ENCODE measurements around the gene KCNJ16. TPM values are rescaled to one million over a fixed set of nuclear protein-coding genes. Genes with fewer than 3 reads are reported as not detected.

KCNJ16 gene
- total RNA-seq, 1 donor from 2014 or later, result not detected

- H3K4me3 ChIP-seq, result no peak overlapping the region
- no peak for TF ChIP-seq POLR2AphosphoS5 (IDR thresholded peaks at IDR 0.05; ENCODE audit: insufficient read depth in 1 of 2, low read depth in 1 of 2)
- no peak for TF ChIP-seq POLR2A (IDR thresholded peaks at IDR 0.05)
- TF ChIP-seq, protein P1, sequence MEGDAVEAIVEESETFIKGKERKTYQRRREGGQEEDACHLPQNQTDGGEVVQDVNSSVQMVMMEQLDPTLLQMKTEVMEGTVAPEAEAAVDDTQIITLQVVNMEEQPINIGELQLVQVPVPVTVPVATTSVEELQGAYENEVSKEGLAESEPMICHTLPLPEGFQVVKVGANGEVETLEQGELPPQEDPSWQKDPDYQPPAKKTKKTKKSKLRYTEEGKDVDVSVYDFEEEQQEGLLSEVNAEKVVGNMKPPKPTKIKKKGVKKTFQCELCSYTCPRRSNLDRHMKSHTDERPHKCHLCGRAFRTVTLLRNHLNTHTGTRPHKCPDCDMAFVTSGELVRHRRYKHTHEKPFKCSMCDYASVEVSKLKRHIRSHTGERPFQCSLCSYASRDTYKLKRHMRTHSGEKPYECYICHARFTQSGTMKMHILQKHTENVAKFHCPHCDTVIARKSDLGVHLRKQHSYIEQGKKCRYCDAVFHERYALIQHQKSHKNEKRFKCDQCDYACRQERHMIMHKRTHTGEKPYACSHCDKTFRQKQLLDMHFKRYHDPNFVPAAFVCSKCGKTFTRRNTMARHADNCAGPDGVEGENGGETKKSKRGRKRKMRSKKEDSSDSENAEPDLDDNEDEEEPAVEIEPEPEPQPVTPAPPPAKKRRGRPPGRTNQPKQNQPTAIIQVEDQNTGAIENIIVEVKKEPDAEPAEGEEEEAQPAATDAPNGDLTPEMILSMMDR (IDR thresholded peaks at IDR 0.05), result no peak
- H3K9me3 ChIP-seq, result no peaks in the 10 kb centered on the region
- H3K27me3 ChIP-seq, result no peaks in the 10 kb centered on the region
- intact Hi-C loops (cut with DNase I), result no loop called here
- H3K36me3 ChIP-seq, result no peaks in the 10 kb centered on the region
- DNase-seq (ENCODE audit: extremely low spot score in 2 of 2), result no peak
- H3K4me1 ChIP-seq, result no peaks in the 10 kb centered on the region
- H3K27ac ChIP-seq, result no peak overlapping the region
These were observed 49.7 kb downstream of the KCNJ16 start for GRCh38 chr17:70124723-70125122.

DNA sequence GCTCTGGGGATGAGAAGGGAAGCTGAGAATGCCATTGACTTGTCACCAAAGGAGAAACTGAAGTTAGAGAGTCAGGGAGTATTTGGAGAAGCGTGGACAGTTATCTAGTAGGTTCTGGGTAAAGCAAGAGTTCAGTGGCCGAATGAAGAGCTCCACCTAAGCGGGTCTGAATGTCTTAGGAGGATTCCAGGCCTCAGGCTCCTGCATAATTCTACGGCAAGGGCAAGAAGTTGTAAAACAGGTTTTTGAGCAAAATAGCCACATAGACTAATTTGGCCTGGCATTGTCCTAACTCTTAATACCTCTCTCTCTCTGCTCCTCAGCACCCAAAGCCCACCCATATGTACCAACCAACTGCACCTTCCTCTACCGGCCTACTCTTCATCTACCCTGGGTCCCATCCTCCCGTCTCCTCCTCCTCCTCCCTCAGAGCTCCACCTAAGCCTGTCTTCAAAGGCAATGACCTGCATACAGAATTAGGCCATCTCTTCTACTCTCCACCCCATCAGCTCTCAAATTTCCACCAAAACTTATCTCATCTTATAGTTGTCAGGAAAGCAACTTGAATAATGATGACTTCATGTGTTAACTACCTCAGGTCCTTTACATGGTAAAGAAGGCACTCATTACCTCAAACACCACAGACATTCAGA, 52.3 kb downstream of the KCNJ16 start:
- no peaks in the 10 kb centered on the region for H3K4me1 ChIP-seq
- DNase-seq (ENCODE audit: extremely low spot score in 2 of 2), result no peak
- intact Hi-C loops (cut with DNase I), result no loop called here
- H3K9me3 ChIP-seq, result no peaks in the 10 kb centered on the region
- no peak overlapping the region for H3K4me3 ChIP-seq
- no peaks in the 10 kb centered on the region for H3K36me3 ChIP-seq
- no peak overlapping the region for H3K27ac ChIP-seq
- H3K27me3 ChIP-seq, result no peaks in the 10 kb centered on the region
- TF ChIP-seq POLR2A (IDR thresholded peaks at IDR 0.05) (no peak), POLR2AphosphoS5 (IDR thresholded peaks at IDR 0.05; ENCODE audit: insufficient read depth in 1 of 2, low read depth in 1 of 2) (no peak)
- TF ChIP-seq, protein P1 (IDR thresholded peaks at IDR 0.05), result no peak

DNA sequence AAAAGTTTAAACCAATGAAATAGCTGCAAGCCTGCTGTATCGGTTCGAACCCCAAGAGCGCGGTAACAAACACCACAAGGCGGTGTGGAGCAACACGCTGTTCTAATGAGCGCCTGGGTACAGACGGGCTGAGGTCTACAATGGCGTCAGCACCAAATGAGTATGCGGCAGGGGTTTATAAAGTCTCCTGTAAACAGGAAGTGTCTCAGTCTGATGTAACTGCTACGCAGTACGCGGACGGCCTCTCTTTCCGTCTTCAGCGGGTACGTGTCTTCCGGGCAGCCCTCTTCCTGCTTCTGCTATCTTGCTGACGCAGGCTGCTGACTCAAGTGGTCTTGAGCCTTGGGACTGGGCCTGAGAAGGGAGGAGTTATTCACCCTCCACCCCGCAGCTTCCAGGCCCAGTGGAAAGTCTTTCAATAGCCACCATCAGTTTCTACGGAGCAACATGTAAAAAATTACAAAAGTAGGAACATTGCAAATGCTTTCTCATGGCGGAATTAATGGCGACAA, 53.8 kb downstream of the KCNJ16 start:
- H3K4me3 ChIP-seq, result no peak overlapping the region
- intact Hi-C loops (cut with DNase I), result no loop called here
- no peak for DNase-seq (ENCODE audit: extremely low spot score in 2 of 2)
- H3K9me3 ChIP-seq, result no peaks in the 10 kb centered on the region
- no peak overlapping the region for H3K27ac ChIP-seq
- no peaks in the 10 kb centered on the region for H3K27me3 ChIP-seq
- no peaks in the 10 kb centered on the region for H3K4me1 ChIP-seq
- no peak for TF ChIP-seq POLR2A (IDR thresholded peaks at IDR 0.05)
- TF ChIP-seq, protein P1 (IDR thresholded peaks at IDR 0.05), result no peak
- no peak for TF ChIP-seq POLR2AphosphoS5 (IDR thresholded peaks at IDR 0.05; ENCODE audit: insufficient read depth in 1 of 2, low read depth in 1 of 2)
- no peaks in the 10 kb centered on the region for H3K36me3 ChIP-seq

DNA sequence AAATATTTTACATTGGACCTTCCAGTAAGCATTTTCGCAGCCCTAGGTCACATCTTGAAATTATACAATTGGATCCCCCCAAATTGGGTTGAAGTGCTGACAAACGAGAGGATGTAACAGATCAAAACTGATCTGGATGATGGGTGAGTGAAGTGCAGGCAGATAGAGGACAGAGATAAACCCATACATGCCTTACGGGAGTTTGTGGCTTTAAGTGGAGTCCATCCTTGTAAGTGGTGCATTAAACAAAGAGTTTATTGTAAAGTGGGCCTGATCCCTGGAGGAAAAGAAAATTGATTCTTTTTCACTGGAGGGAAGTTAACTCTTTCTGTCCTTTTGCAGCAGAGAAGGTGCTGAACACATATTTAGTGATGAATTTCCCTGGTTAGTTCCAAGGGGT, 55.3 kb downstream of the KCNJ16 start:
- Histone ChIP-seq H3K4me3 (no peak overlapping the region), H3K9me3 (no peaks in the 10 kb centered on the region), H3K36me3 (no peaks in the 10 kb centered on the region), H3K27me3 (no peaks in the 10 kb centered on the region), H3K27ac (no peak overlapping the region), H3K4me1 (no peaks in the 10 kb centered on the region)
- no peak for TF ChIP-seq POLR2A (IDR thresholded peaks at IDR 0.05)
- TF ChIP-seq POLR2AphosphoS5 (IDR thresholded peaks at IDR 0.05; ENCODE audit: insufficient read depth in 1 of 2, low read depth in 1 of 2), result no peak
- TF ChIP-seq, protein P1 (IDR thresholded peaks at IDR 0.05), result no peak
- no peak for DNase-seq (ENCODE audit: extremely low spot score in 2 of 2)
- intact Hi-C loops (cut with DNase I), result no loop called here

- no peaks in the 10 kb centered on the region for H3K27me3 ChIP-seq
- no peaks in the 10 kb centered on the region for H3K36me3 ChIP-seq
- no peak for DNase-seq (ENCODE audit: extremely low spot score in 2 of 2)
- H3K9me3 ChIP-seq, result no peaks in the 10 kb centered on the region
- no peak for TF ChIP-seq POLR2AphosphoS5 (IDR thresholded peaks at IDR 0.05; ENCODE audit: insufficient read depth in 1 of 2, low read depth in 1 of 2)
- no peak for TF ChIP-seq POLR2A (IDR thresholded peaks at IDR 0.05)
- TF ChIP-seq, protein P1 (IDR thresholded peaks at IDR 0.05), result no peak
- H3K4me3 ChIP-seq, result no peak overlapping the region
- no peak overlapping the region for H3K27ac ChIP-seq
- peaks cover 12% of the 10 kb centered on the region for H3K4me1 ChIP-seq
- intact Hi-C loops (cut with DNase I), result no loop called here
These were observed 57.5 kb downstream of the KCNJ16 start for GRCh38 chr17:70132505-70132904.

Data from vagina (tissue), 2 donors.